ENCODE measurements around the gene OR8B2. TPM values are rescaled to one million over a fixed set of nuclear protein-coding genes. Genes with fewer than 3 reads are reported as not detected.

Gene OR8B2
- total and polyA plus RNA-seq, 8 donors = not detected

GRCh38 chr11:124376280-124376679 lies 8.0 kb downstream of the OR8B2 start:
- WGBS, 5 donors = 52 to 76% (median 62%) methylated on average over 3 of the region's 3 CpGs
- intact Hi-C loops (cut with DNase I; ENCODE audit: low total_unique reads) = no loop called here
- DNase-seq = no peak
- Histone ChIP-seq H3K36me3 (no peaks in the 10 kb centered on the region), H3K27ac (no peak overlapping the region), H3K4me1 (no peaks in the 10 kb centered on the region), H3K4me3 (no peak overlapping the region), H3K9me3 (no peaks in the 10 kb centered on the region), H3K27me3 (no peaks in the 10 kb centered on the region)
- no peak for TF ChIP-seq CTCF (IDR thresholded peaks at IDR 0.05)
- no peak for TF ChIP-seq EP300 (IDR thresholded peaks at IDR 0.05)
- no peak for TF ChIP-seq POLR2AphosphoS5 (IDR thresholded peaks at IDR 0.05)
- TF ChIP-seq POLR2A (IDR thresholded peaks at IDR 0.05) = no peak

GRCh38 chr11:124359566-124359965 lies 24.7 kb downstream of the OR8B2 start:
- intact Hi-C loops (cut with DNase I; ENCODE audit: low total_unique reads) = no loop called here
- Histone ChIP-seq H3K27ac (no peak overlapping the region), H3K36me3 (no peaks in the 10 kb centered on the region), H3K4me3 (no peak overlapping the region), H3K4me1 (no peaks in the 10 kb centered on the region), H3K9me3 (no peaks in the 10 kb centered on the region), H3K27me3 (no peaks in the 10 kb centered on the region)
- WGBS, 5 donors = 34 to 52% (median 37%) methylated on average over 2 of the region's 2 CpGs
- DNase-seq = no peak
- TF ChIP-seq POLR2A (IDR thresholded peaks at IDR 0.05) = no peak
- TF ChIP-seq EP300 (IDR thresholded peaks at IDR 0.05) = no peak
- no peak for TF ChIP-seq POLR2AphosphoS5 (IDR thresholded peaks at IDR 0.05)
- TF ChIP-seq CTCF (IDR thresholded peaks at IDR 0.05) = no peak

GRCh38 chr11:124346311-124346955 lies 37.9 kb downstream of the OR8B2 start:
- TF ChIP-seq POLR2AphosphoS5 (IDR thresholded peaks at IDR 0.05) = no peak
- no peak for TF ChIP-seq CTCF (IDR thresholded peaks at IDR 0.05)
- TF ChIP-seq EP300 (IDR thresholded peaks at IDR 0.05) = no peak
- no peak for TF ChIP-seq POLR2A (IDR thresholded peaks at IDR 0.05)
- intact Hi-C loops (cut with DNase I; ENCODE audit: low total_unique reads) = no loop called here
- no peak for DNase-seq
- Histone ChIP-seq H3K4me3 (no peak overlapping the region), H3K27ac (no peak overlapping the region), H3K4me1 (no peaks in the 10 kb centered on the region), H3K27me3 (no peaks in the 10 kb centered on the region), H3K9me3 (peaks cover 0 to 20% (median 14%) of the 10 kb centered on the region in 4 donors), H3K36me3 (no peaks in the 10 kb centered on the region)
- 28 to 68% (median 58%) methylated on average over 3 of the region's 3 CpGs for WGBS, 5 donors

- Histone ChIP-seq H3K4me1 (no peaks in the 10 kb centered on the region), H3K27me3 (no peaks in the 10 kb centered on the region), H3K27ac (no peak overlapping the region), H3K9me3 (peaks cover 0 to 16% (median 6%) of the 10 kb centered on the region in 4 donors), H3K4me3 (no peak overlapping the region), H3K36me3 (no peaks in the 10 kb centered on the region)
- WGBS, 5 donors = 67 to 78% (median 74%) methylated on average over 5 of the region's 5 CpGs
- TF ChIP-seq POLR2AphosphoS5 (IDR thresholded peaks at IDR 0.05) = no peak
- no peak for TF ChIP-seq CTCF (IDR thresholded peaks at IDR 0.05)
- TF ChIP-seq EP300 (IDR thresholded peaks at IDR 0.05) = no peak
- no peak for TF ChIP-seq POLR2A (IDR thresholded peaks at IDR 0.05)
- intact Hi-C loops (cut with DNase I; ENCODE audit: low total_unique reads) = no loop called here
- no peak for DNase-seq
Measured at GRCh38 chr11:124344346-124344745, 40.0 kb downstream of the OR8B2 start.
